ENCODE results near the gene TARBP2.
"Not testable (repeated sequence)": the region's sequence is repeated elsewhere in the genome, so short reads cannot be mapped to it uniquely, and the experiment has no call there.

TARBP2 gene

DNA sequence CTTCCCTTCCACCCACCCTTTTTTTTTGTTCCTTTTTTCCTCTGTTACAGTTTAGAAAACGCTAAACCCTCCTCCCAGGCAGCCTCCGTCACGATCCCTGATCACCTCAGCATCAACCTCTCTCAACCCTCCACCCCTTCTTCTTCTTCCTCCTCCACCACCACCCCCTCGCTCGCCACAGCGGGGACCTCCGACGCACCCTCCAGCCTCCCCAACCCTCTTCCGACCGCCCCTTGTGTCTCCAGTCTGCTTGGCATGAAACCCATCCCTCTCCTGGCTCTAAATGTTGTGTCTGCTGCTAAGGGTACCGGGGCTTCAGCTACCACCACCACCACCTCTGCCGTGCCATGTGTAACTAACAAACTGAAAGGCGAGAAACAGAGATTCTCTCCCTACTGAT lies 26.3 kb upstream of the TARBP2 start:
- in situ Hi-C loops (cut with MboI; ENCODE audit: low sequenced_read_pairs), result no loop called here

DNA sequence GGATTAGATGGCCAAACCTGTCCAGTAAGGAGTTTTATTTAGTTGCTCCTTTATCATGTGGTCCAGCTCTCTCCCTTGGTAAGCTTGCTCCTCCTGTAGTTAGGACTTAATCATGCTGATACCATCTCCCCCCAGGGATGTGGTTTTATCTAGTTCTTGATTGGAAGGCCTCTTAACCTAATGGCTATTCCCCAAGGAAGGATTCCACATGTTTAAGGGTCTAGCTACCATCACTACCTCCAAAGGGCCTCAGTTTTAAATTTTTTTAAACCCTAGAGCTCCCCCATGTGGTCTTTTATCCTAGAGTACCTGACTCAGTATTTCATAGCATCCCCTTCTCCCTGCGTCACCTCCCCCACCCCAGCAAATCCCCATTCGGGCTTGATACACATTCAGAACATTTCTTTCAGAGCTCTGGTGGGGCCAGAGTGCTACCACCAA lies 24.3 kb upstream of the TARBP2 start:
- in situ Hi-C loops (cut with MboI; ENCODE audit: low sequenced_read_pairs), result no loop called here

DNA sequence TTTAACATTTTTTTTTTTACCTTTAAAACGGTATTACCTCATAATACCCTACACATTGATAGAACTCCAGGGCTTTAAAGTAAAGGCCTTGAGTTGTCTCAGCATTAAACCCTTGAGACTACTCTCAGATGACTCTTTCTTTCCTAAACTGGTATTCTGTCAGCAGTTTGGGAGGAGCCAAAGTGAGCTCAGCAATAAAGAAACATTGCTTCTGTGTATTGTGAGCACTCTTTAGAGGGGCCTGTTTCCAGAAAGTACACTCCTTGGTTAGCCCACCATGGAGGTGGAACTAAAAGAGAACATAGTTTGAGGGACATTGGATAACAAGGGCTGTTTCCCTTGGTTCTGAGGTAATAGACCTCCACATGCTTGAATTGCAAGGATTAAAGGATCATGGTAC lies 22.2 kb upstream of the TARBP2 start:
- in situ Hi-C loops (cut with MboI; ENCODE audit: low sequenced_read_pairs), result no loop called here

- in situ Hi-C loops (cut with MboI; ENCODE audit: low sequenced_read_pairs), result no loop called here
These were observed 21.8 kb upstream of the TARBP2 start for GRCh38 chr12:53479331-53479730.

DNA sequence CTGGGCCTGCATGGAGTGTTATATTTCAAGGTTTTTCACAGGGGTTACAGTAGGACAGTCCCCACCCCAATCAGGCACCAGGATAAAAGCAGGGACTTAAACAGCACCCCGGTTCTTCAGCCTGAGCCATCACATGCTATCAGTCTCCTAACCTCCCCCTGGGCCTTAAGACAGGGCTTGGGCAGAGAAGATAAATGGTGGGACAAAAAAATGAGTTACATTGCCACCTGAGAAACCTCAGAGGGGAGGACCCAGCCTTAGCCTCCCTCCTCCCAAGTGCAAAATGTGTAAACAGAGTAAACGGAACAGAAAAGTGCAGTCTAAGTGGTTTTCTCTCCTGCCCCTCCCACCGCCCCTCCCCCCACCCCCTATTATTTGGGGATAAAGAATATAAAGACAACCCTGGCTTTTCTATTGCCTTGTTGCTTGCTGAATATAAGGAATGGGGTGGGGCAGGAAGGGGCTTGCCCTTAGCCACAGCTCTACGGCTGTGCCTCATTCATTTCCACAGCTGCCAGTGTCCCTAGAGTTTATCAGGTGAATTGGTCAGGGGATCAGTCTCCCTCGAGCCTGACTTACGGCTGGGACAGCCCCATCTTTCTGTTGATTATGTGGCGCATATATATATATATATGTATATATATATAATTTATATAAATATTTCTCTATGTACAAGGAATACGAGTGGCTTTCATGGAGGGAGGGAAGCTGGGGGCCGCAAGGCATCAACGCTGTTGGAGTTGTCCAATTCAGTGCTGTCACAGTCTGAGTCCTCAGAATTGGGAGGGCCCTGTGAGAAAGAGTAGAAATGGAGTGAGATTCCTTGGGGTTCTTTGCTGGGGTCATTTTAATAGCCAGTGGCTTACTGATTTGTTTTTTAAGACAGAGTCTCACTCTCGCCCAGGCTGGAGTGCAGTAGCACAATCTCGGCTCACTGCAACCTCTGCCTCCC lies 20.3 kb upstream of the TARBP2 start:
- in situ Hi-C loops (cut with MboI; ENCODE audit: low sequenced_read_pairs), result no loop called here

GRCh38 chr12:53481458-53481857 lies 19.6 kb upstream of the TARBP2 start:
- in situ Hi-C loops (cut with MboI; ENCODE audit: low sequenced_read_pairs), result not testable (repeated sequence)

DNA sequence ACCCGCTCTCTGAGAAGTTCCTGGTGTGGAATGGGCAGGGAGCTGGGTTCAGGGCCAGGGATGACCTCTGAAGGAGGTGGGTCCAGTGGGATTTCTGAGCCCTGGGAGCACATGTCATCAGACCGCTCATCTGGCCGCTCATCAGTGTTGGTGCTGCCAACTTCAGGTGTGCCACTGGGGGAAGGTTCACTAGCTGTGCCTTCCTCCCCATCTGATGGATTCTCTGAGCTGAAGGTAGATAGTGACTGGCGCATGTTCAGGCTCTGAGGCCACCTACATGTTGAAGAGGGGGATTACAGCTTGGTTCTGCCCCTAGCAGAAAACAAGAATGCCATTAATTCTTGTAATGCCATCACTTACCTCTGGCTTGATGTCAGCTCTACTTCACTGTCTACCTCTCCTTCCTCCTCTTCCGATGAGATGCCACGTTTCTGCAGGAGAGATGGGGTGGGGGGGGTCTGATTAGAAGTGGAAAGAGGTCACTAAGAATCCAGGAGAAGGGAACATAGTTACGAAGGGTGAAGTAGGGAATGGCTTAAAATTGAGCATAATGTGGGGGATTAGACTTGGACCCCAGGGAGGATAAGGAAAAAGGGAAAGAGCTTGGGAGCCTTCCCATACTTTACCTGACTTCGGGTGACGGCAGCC lies 19.0 kb upstream of the TARBP2 start:
- in situ Hi-C loops (cut with MboI; ENCODE audit: low sequenced_read_pairs), result no loop called here

DNA sequence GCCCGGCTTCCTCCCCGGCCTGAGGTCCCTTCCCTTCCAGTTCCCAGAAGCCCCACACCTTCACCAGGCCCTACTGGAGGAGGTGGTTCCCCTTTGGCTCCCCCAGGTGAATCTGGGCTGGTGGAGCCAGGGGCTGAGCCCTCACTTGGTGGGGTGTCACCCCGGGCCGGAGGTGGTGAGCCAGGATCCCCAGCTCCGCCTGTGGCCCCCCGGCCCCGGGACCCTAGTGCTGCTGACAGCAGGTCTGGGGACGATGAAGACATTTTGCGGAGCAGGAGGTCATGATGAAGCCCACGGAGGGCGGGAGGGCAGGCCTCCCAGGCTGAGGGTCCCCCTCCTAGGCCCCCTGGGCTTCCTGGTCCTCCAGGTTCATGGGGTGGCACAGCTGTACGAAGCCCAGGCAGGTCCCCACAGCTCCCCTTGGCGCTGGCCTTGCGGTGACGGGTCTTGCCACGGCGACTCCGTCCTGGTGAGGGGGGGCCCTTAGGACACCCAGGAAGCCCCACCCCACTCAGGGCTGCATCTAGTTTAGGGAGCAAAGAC lies 18.4 kb upstream of the TARBP2 start:
- in situ Hi-C loops (cut with MboI; ENCODE audit: low sequenced_read_pairs), result no loop called here

GRCh38 chr12:53483225-53483978 lies 17.7 kb upstream of the TARBP2 start:
- in situ Hi-C loops (cut with MboI; ENCODE audit: low sequenced_read_pairs), result no loop called here

DNA sequence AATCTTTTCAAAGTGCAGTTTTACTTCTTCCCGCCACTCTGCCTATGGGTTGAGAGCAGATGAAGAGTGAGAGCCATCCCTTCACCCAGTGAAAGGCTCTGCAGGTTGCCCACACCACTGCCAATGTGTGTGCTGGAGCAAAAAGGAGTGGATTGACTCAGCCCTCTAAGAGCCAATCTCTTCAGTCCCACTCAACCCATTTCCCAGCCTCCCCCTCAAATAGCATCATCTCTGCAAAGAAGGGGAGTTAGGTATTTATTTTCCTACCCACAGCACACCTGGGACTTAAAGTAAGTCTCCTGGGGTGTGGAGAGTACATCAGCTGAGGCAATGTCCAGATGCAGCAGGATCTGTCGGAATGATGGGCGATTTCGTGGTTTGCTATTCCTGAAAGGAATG lies 17.1 kb upstream of the TARBP2 start:
- in situ Hi-C loops (cut with MboI; ENCODE audit: low sequenced_read_pairs), result no loop called here

DNA sequence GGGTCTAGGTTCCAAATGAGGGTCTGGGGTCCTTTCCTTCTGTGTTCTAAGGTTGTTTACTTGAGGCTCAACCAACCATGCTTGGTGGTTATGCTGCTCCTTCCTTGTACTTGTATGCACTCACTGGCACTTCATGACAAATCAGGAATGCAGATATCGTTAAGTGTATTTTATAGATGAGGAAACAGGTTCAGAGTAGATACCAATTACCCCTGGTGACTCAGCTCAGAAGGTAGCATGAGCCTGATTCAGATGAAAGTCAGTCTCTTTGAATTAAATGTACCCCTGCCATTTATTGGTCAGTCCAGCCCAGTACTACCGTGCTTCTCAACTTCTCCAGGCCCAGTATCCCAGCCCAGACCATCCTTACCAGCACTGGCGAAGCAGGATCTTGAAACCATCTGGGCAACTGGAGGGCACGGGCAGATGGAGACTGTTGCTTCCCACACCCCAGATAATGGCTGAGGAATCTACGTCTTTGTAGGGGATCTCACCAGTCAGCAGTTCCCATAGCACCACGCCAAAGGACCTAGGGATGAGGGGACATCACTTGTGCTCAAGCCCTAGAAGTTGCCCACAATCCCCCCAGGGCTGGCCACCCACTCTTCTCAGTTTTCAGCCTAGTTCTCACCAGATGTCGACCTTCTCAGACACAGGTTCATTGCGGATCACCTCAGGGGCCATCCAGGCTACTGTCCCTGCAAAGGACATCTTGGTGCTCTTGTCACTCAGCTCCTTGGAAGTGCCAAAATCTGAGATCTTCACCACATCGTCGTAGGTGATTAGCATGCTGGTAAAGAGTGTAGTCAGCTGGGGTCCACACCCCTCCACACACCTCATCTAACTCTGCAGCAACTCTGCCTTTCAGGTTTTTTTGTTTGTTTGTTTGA lies 16.2 kb upstream of the TARBP2 start:
- in situ Hi-C loops (cut with MboI; ENCODE audit: low sequenced_read_pairs), result no loop called here

DNA sequence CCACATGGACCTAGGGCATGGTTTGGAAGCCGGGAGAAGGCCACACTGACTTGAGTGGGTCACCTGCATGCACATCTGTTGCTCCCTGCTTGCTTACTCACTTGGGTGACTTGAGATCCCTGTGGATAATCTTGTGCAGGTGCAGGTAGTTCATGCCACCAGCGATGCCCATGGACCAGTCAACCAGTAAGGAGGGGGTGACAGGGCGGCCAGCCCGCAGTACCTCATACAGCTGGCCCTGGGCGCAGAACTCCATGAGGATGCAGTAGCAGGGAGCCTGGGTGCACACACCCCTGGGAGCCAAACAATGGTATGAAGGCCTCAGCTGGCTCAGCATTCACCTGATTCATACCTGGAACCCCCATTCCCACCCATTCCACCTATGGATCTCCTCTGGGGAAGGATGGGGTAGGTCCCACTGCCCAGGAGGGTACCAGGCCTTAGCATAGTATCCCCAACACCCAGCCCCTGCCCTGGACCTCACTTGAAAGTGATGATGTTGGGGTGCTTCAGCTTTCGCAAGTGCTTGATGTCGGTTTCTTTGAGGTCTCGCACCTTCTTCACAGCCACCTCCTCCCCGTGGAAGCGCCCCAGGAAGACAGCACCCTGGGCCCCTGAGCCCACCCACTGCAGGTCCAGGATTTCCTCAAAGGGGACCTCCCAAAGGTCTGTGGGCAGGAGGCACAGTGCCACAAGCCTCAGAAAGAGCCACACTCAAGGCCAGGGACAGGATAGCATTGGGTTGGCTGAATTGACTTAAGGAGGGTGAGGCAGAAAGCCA lies 14.9 kb upstream of the TARBP2 start:
- in situ Hi-C loops (cut with MboI; ENCODE audit: low sequenced_read_pairs), result no loop called here

DNA sequence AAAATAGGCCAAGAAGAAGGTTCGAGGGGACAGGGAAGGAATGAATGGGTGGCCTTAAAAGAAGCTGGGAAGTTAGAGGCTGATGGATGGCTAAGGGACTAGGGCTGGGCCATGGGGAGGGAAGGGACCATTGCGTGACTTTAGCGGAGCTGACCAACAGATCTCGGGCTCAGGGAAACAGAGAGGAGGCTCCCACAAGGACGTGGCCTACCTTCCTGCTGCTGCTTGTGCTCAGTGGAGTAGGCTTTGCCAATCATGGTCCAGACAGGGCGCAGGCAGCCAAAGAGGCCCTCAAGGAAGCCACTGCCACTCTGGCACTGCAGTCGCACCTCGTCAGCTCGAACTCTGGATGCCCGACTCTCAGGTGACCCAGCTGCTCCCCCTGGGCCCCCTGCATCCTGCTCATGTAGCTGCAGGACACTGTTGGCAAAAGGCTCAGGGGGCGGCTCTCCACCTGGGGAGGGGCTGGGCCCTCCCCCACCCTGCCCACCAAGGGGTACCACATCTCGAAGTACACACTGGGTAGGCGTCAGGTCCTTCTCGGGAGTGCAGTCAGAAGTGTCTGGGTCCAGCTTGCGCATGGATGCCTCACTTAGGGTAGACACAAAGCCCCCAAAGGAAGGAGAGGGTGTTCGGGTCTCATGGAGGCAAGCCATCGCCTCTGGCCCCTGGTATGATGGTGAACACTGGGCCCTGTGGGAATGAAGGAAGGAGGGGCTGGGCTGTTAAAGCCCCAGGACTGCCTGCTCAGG lies 14.2 kb upstream of the TARBP2 start:
- in situ Hi-C loops (cut with MboI; ENCODE audit: low sequenced_read_pairs), result no loop called here

GRCh38 chr12:53489242-53489864 lies 11.7 kb upstream of the TARBP2 start:
- in situ Hi-C loops (cut with MboI; ENCODE audit: low sequenced_read_pairs), result no loop called here

DNA sequence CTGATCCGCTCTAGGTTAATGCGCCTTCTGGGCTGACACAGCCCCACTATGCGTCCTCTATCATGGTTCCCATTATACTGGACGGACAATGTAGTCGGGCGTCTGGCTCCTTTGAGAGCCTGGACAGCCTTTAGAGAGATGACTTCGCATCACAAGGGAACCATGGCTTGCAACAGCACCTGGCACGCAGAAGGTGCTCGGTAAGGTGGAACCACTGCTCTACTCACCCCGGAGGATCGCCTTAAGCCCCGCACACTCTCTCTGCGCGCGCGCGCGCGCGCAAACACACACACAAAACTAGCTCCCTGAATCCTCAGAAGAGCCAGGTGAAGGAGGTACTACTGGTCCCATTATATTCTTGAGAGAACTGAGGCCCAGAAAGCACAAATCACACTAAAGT lies 8.9 kb upstream of the TARBP2 start:
- in situ Hi-C loops (cut with MboI; ENCODE audit: low sequenced_read_pairs), result no loop called here

DNA sequence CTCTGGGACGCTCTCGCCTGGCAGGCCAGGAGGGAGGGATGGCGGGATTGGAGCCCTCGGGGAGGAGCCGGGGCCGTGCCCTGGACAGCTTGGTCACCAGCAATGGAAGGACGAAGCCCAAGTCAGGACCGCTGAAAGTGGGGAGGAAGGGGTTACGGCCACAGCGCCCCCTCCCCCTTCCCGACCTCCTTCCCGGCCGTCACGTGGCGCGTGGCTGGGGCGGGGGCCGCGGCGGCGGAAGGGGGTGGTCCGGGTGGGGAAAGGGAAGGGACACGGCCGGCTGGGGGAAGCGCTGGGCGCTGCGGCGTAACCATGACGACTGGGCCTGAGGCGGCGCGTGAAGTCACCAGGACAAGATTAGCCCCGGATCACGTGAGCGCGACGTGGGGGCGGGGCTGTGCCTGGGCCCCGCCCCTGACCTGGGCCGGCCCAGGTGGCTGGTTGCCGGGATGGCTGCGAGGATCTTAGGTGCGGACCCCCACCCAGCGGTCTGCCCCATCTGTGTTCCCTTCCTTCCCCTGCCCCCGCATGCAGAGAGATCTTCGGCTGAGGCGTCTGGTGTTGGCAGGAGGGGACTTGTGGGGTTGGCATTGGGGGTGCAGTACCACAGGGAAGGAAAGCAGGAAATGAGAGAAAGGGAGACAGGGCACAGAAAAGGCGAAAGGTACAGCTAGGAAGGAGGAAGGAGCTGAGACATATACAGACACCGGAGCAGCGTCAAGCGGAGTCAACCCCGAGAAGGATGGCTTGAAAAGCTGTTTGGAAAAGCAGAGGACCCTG lies 8.1 kb upstream of the TARBP2 start:
- in situ Hi-C loops (cut with MboI; ENCODE audit: low sequenced_read_pairs), result no loop called here

GRCh38 chr12:53493610-53494391 lies 7.3 kb upstream of the TARBP2 start:
- in situ Hi-C loops (cut with MboI; ENCODE audit: low sequenced_read_pairs), result no loop called here

Measured in HL-60/S4 treated with retinoic acid at 250 ng/mL for 4 days and 3 days (cell line).